Right renal cortex interstitium (tissue), 3 donors: Measurements from ENCODE around the gene MYOD1. TPM values are rescaled to one million over a fixed set of nuclear protein-coding genes. Genes with fewer than 3 reads are reported as not detected.
A peak's percentile ranks its signal among the peaks of the same experiment; 100 is the strongest.

Experiments used
- DNase-seq, 3 donors: peaks; one replicate each; pipeline ENCODE4 v3.0.0-alpha.2; 2013; ENCODE audit warnings: low read depth in 3 of 3, low spot score in 2 of 3
- polyA plus RNA-seq, 3 donors: library from polyadenylated mRNA; unstranded; fragments of 120-200 nt; gene quantifications; one replicate each; pipeline ENCODE4 v1.2.1, GENCODE V29; 2013; ENCODE audit not compliant: insufficient read length in 3 of 3

Gene MYOD1
- polyA plus RNA-seq, 3 donors: not detected

DNA sequence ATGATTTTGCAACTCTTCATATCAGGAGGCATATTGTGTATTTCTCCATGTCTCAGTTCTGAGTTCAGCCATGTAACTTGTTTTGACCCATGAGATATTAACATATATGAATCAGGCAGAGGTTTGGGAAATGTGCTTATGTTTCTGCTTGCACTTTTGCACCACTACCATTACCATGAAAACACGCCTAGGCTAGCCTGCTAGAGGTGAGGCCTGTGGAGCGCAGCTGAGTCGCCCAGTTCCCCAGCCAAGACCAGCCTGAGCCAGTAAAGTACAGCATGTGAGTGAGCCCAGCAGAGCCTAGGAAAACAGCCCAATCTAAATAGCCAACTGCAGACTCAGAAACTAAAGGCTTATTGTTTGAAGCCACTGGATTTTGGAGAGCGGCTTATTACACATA is 18.4 kb upstream of the MYOD1 start:
- DNase-seq: no peak

GRCh38 chr11:17702876-17703275 is 16.5 kb upstream of the MYOD1 start:
- DNase-seq: no peak

DNA sequence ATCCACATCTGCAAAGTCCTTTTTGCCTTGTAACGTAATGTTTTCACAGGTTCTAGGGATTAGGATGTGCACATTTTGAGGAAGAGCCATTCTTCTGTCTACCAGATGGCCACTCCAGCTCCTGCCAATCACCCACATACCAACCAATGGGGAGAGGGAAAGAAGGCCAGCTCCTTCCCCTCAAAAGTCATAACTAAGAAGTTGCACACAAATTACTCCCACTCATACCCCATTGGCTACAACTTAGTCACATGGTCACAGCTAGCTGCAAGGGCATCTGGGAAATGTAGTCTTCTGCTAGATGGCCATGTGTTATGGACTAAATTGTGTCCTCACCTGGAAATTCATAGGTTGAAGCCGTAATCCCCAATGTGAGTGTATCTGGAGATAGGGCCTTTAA is 15.4 kb upstream of the MYOD1 start:
- no peak for DNase-seq

DNA sequence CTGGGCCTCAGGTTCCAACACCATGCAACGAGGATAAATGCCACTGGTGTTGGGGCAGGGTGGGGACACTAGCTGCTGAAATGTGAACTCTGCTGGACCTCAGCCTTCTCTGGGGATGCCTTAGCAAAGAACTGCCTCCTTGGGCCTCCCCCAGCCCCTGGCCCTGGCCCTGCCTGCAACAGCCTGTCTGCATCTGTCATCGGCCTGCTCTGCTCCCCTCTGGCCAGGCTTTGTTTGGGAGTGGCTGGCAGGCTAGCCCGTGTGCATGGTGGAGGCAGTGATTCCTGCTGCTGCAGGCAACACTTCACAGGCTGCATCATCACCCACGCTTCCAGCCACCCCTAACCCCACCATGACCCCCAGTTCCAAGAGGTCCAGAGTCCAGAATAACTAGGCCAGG is 11.5 kb upstream of the MYOD1 start:
- no peak for DNase-seq

DNA sequence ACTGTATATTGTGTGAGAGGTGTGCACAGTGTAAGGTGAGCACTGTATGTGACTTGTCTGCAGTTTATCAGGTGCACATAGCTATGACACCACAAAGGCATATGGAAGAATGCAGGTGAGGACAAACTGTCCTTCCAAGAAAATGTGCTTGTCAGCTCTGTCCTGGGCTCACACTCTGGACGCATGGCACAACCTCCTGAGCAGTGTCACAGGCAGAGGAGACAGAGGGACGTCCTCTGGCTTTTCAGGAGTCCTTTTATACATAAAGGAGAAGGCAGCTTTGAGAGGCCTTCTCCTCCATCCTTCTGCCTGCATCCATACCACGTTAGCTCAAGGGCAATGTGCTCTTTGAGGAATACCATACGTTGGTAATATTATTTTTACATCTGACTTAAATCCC is 7.5 kb upstream of the MYOD1 start:
- DNase-seq: no peak

- DNase-seq: no peak
Observed at GRCh38 chr11:17713851-17714250, 5.5 kb upstream of the MYOD1 start.

- DNase-seq: no peak
Observed at GRCh38 chr11:17714356-17714854, 5.0 kb upstream of the MYOD1 start.

DNA sequence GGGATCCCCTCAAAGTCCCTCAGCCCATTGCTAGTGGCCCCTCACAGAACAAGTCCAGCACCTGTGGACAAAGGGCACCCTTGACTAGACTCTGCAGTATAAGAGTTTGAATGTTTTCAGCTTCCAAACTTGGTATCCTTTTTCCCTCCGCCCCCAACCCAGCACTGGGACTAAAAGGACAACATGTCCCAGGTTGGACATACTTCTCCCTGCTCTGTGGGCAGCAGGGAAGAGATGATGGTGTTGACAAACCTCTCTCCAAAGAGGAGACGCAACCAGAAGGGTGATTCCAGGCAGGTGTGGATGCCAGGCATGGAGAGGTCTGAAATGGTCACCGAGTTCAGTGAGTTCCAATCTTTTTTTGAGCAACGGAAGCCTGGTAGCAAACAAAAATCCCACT is 4.5 kb upstream of the MYOD1 start:
- DNase-seq: no peak

DNA sequence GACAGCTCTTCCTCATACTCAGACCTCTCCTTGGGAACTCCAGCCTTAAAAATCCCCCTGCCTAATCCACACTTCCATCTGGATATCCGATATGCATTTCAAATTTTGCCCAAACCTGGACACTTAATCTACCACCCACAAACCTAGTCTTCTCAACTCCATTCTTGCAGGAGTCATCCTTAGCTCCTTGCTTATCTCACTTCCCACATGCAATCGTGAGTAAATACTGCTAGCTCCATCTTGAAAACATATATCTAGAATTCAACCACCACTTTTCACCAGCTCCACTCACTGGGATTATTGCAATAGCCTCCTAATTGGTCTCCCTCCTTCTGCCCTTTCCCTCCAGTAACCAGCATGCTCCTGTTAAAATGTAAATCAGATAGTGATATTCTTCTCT is 2.6 kb upstream of the MYOD1 start:
- no peak for DNase-seq

- no peak for DNase-seq
Observed at GRCh38 chr11:17718015-17718414, 1.4 kb upstream of the MYOD1 start.

DNA sequence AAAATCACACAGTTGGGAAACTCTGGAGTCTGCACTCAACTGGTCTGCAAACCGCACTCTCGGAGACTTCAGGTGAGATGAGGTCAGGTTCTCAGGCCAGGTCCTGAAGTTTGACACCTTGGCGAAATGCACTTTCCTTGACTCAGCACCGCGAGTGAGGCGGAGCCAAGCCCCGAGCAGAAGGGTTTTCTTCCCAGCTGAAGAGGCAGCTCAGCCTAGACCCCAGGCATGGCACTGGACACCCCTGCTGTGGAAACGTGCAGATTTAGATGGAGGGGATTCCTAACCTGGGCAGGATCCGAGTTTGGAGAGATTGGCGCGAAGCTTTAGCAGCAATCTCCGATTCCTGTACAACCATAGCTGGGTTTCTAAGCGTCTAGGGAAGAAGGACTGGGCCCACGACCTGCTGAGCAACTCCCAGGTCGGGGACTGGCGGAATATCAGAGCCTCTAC is 835 bp upstream of the MYOD1 start:
- no peak for DNase-seq

- DNase-seq: no peak
Observed at GRCh38 chr11:17719938-17720795, 796 bp downstream of the MYOD1 start.

GRCh38 chr11:17720796-17721171 is 1.4 kb downstream of the MYOD1 start:
- DNase-seq: no peak

- no peak for DNase-seq
Observed at GRCh38 chr11:17721242-17721999, 2.0 kb downstream of the MYOD1 start.

- DNase-seq: no peak
Observed at GRCh38 chr11:17722000-17722643, 2.8 kb downstream of the MYOD1 start.

- no peak for DNase-seq
Observed at GRCh38 chr11:17724020-17724908, 4.9 kb downstream of the MYOD1 start.

DNA sequence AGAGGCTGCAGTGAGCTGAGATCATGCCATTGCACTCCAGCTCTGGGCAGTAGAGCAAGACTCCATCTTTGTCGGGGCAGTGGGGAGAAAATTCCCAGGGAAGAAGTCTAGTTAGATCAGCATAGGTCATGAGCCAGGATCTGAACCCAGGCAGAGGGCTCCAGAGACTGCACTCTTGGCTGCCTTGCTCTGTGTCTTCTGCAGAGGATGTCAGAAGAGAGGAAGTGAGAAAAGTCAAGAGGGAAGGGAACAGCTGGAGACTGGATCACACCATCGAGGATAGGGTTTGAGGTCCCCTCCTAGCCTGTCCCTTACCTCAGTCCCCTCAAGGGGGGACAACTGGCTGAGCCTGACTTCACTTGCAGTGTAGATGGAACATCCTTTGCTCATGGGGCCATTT is 5.8 kb downstream of the MYOD1 start:
- DNase-seq: no peak

GRCh38 chr11:17730137-17730536 is 10.8 kb downstream of the MYOD1 start:
- DNase-seq: no peak

GRCh38 chr11:17730608-17731462 is 11.5 kb downstream of the MYOD1 start:
- peak in 1 of 3 donors; percentile 63 for DNase-seq
